ENCODE results near the gene NMRK2.

DNA sequence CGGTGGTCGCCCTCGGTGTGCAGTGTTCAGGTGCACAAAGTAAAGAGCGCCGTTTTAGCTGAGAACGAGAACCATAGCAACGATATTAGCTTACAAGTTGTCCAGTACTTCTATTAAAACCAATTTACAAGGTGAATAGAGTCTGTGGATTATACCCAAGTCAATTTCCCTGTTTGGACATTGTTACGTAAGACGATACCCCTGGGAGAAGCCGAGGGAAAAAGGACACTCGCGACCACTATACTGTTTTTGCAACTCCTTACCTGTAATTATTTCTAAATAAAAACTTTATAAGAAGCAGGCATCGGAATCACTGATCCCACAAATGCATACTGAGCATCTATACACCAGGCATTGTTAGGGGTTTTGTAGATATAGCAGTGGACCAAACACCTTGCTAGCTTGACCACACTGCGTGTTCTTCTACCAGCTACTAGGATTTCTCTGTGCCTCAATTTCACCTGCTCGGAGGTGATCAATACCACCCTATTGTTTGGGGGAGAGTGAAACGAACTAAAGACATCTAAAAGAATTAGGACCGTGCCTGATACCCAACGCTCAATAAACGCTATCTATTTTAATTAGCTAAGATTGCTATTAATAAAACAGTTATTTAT is 52.9 kb downstream of the NMRK2 start:
- TF ChIP-seq, protein P1, sequence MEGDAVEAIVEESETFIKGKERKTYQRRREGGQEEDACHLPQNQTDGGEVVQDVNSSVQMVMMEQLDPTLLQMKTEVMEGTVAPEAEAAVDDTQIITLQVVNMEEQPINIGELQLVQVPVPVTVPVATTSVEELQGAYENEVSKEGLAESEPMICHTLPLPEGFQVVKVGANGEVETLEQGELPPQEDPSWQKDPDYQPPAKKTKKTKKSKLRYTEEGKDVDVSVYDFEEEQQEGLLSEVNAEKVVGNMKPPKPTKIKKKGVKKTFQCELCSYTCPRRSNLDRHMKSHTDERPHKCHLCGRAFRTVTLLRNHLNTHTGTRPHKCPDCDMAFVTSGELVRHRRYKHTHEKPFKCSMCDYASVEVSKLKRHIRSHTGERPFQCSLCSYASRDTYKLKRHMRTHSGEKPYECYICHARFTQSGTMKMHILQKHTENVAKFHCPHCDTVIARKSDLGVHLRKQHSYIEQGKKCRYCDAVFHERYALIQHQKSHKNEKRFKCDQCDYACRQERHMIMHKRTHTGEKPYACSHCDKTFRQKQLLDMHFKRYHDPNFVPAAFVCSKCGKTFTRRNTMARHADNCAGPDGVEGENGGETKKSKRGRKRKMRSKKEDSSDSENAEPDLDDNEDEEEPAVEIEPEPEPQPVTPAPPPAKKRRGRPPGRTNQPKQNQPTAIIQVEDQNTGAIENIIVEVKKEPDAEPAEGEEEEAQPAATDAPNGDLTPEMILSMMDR (IDR thresholded peaks at IDR 0.05): no peak
- no peak for TF ChIP-seq EZH2phosphoT487 (IDR thresholded peaks at IDR 0.05)

All from neural progenitor cell (in vitro differentiated cells).